ENCODE data around the gene CHST14.
A peak's percentile ranks its signal among the peaks of the same experiment; 100 is the strongest.

The CHST14 gene

DNA sequence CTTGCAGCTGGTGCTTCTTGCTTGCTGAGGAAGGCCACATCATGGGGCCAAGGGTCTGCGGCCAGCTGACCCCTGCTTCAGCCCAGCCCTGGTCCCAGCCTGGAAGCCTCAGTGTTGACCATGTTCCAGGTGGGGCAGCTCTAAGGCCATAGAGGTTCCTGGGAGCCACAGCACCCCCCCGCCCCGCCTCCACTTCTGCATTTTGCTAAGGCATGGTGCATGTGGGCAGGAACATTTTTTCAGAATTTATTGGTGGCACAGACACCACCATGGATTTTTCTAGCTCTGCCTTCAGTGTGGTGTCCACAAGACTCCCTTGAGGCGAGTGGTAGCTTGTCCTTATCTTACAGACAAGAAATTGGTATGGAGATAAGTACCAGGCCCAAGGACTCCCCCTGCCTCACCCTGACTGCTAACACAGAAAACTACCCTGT, 1.9 kb upstream of the CHST14 start:
- TF ChIP-seq CTCF (IDR thresholded peaks at IDR 0.05; ENCODE audit: control insufficient read depth, extremely low read depth, insufficient read depth) = no peak
- DNase-seq (ENCODE audit: low read depth) = no peak
- no peak overlapping the region for H3K4me3 ChIP-seq (ENCODE audit: low read depth, low read length)

DNA sequence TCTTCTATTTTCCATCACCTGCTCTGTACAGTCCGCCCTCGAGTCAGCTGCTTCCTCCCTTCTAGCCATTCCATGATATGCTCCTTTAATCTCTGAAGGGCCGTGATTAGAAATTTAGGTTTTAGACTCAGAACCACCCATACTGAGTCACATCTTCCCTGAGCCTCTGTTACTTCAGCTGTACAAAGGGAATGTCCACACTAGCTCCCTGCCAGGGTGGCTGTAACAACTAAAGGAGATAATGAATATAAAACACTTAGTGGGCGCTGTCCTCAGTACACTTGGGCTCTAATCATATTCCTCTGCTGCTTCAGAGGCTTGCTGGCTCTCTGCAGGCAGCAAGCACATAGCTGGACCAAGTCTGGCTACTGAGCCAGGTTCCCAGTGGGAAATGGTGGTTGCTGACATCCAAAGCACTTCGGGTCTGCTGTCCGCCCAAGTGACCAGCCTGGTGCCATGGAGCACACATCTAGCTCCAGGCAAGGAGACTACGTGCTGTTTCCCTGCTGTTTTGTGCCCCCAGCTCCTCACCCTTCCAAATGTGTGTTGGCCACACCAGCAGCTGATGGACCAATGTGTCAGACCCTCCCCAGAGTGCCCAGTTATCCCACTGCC, 901 bp upstream of the CHST14 start:
- TF ChIP-seq CTCF (IDR thresholded peaks at IDR 0.05; ENCODE audit: control insufficient read depth, extremely low read depth, insufficient read depth) = no peak
- DNase-seq (ENCODE audit: low read depth) = no peak
- no peak overlapping the region; the same call in 1 of the 2 replicates for H3K4me3 ChIP-seq (ENCODE audit: low read depth, low read length)

GRCh38 chr15:40471105-40471807, 472 bp downstream of the CHST14 start:
- H3K4me3 ChIP-seq (ENCODE audit: low read depth, low read length) = peak overlapping the region; percentile 78
- no peak for TF ChIP-seq CTCF (IDR thresholded peaks at IDR 0.05; ENCODE audit: control insufficient read depth, extremely low read depth, insufficient read depth)
- DNase-seq (ENCODE audit: low read depth) = no peak

DNA sequence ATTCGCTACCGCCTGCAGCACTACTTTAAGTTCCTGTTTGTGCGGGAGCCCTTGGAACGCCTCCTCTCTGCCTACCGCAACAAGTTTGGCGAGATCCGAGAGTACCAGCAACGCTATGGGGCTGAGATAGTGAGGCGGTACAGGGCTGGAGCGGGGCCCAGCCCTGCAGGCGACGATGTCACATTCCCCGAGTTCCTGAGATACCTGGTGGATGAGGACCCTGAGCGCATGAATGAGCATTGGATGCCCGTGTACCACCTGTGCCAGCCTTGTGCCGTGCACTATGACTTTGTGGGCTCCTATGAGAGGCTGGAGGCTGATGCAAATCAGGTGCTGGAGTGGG, 995 bp downstream of the CHST14 start:
- peak overlapping the region; percentile 78 for H3K4me3 ChIP-seq (ENCODE audit: low read depth, low read length)
- no peak for TF ChIP-seq CTCF (IDR thresholded peaks at IDR 0.05; ENCODE audit: control insufficient read depth, extremely low read depth, insufficient read depth)
- peak; percentile 21 for DNase-seq (ENCODE audit: low read depth)

DNA sequence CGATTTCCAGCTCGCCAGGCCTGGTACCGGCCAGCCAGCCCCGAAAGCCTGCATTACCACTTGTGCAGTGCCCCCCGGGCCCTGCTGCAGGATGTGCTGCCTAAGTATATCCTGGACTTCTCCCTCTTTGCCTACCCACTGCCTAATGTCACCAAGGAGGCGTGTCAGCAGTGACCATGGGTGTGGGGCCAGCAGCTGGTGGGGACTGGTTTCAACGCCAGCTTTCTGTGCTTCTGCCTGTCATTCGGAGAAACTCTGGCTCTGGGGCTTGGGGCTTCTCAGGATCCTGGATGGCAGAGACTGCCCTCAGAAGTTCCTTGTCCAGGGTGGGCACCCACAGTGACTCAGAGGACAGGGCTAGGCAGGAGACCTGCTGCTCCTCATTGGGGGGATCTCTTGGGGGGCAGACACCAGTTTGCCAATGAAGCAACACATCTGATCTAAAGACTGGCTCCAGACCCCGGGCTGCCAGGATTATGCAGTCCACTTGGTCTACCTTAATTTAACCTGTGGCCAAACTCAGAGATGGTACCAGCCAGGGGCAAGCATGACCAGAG, 1.5 kb downstream of the CHST14 start:
- H3K4me3 ChIP-seq (ENCODE audit: low read depth, low read length) = peak overlapping the region; percentile 78
- no peak for TF ChIP-seq CTCF (IDR thresholded peaks at IDR 0.05; ENCODE audit: control insufficient read depth, extremely low read depth, insufficient read depth)
- no peak for DNase-seq (ENCODE audit: low read depth)

GRCh38 chr15:40474581-40474980, 3.8 kb downstream of the CHST14 start:
- no peak overlapping the region for H3K4me3 ChIP-seq (ENCODE audit: low read depth, low read length)
- no peak for DNase-seq (ENCODE audit: low read depth)
- TF ChIP-seq CTCF (IDR thresholded peaks at IDR 0.05; ENCODE audit: control insufficient read depth, extremely low read depth, insufficient read depth) = no peak
